Measurements from ENCODE around the gene CCL21.
"Not testable (repeated sequence)": the region's sequence is repeated elsewhere in the genome, so short reads cannot be mapped to it uniquely, and the experiment has no call there.

Gene CCL21

GRCh38 chr9:34710023-34710422 is at the start of gene CCL21:
TSS of gene CCL21 (minus strand) at chr9:34710136. CDS start at chr9:34710066, 70 bp downstream.
- no peak for DNase-seq (ENCODE audit: low read depth in 4 of 4, low spot score in 1 of 4)

GRCh38 chr9:34759432-34760134 is 49.6 kb upstream of the CCL21 start:
- DNase-seq (ENCODE audit: low read depth in 4 of 4, low spot score in 1 of 4) = no peak

- not testable (repeated sequence) for DNase-seq (ENCODE audit: low read depth in 4 of 4, low spot score in 1 of 4)
These were observed 40.4 kb upstream of the CCL21 start for GRCh38 chr9:34750320-34750719.

- no peak for DNase-seq (ENCODE audit: low read depth in 4 of 4, low spot score in 1 of 4)
These were observed 36.6 kb upstream of the CCL21 start for GRCh38 chr9:34746526-34746925.

GRCh38 chr9:34744295-34745221 is 34.6 kb upstream of the CCL21 start:
- no peak for DNase-seq (ENCODE audit: low read depth in 4 of 4, low spot score in 1 of 4)

GRCh38 chr9:34742710-34743109 is 32.8 kb upstream of the CCL21 start:
- DNase-seq (ENCODE audit: low read depth in 4 of 4, low spot score in 1 of 4) = no peak

- no peak for DNase-seq (ENCODE audit: low read depth in 4 of 4, low spot score in 1 of 4)
These were observed 31.7 kb upstream of the CCL21 start for GRCh38 chr9:34741628-34742027.

GRCh38 chr9:34740176-34740575 is 30.2 kb upstream of the CCL21 start:
- not testable (repeated sequence) for DNase-seq (ENCODE audit: low read depth in 4 of 4, low spot score in 1 of 4)

- DNase-seq (ENCODE audit: low read depth in 4 of 4, low spot score in 1 of 4) = no peak
These were observed 27.8 kb upstream of the CCL21 start for GRCh38 chr9:34737677-34738260.

- DNase-seq (ENCODE audit: low read depth in 4 of 4, low spot score in 1 of 4) = no peak
These were observed 24.8 kb upstream of the CCL21 start for GRCh38 chr9:34734720-34735119.

- no peak for DNase-seq (ENCODE audit: low read depth in 4 of 4, low spot score in 1 of 4)
These were observed 22.9 kb upstream of the CCL21 start for GRCh38 chr9:34732886-34733285.

GRCh38 chr9:34732478-34732877 is 22.5 kb upstream of the CCL21 start:
- DNase-seq (ENCODE audit: low read depth in 4 of 4, low spot score in 1 of 4) = no peak

- no peak for DNase-seq (ENCODE audit: low read depth in 4 of 4, low spot score in 1 of 4)
These were observed 13.2 kb upstream of the CCL21 start for GRCh38 chr9:34723141-34723540.

- not testable (repeated sequence) for DNase-seq (ENCODE audit: low read depth in 4 of 4, low spot score in 1 of 4)
These were observed 9.8 kb upstream of the CCL21 start for GRCh38 chr9:34719769-34720025.

GRCh38 chr9:34719021-34719768 is 9.3 kb upstream of the CCL21 start:
- DNase-seq (ENCODE audit: low read depth in 4 of 4, low spot score in 1 of 4) = no peak

- DNase-seq (ENCODE audit: low read depth in 4 of 4, low spot score in 1 of 4) = no peak
These were observed 8.2 kb upstream of the CCL21 start for GRCh38 chr9:34717996-34718614.

GRCh38 chr9:34716711-34717110 is 6.8 kb upstream of the CCL21 start:
- no peak for DNase-seq (ENCODE audit: low read depth in 4 of 4, low spot score in 1 of 4)

GRCh38 chr9:34715639-34716215 is 5.8 kb upstream of the CCL21 start:
- DNase-seq (ENCODE audit: low read depth in 4 of 4, low spot score in 1 of 4) = no peak

GRCh38 chr9:34714007-34714406 is 4.1 kb upstream of the CCL21 start:
- DNase-seq (ENCODE audit: low read depth in 4 of 4, low spot score in 1 of 4) = no peak

GRCh38 chr9:34712140-34712539 is 2.2 kb upstream of the CCL21 start:
- no peak for DNase-seq (ENCODE audit: low read depth in 4 of 4, low spot score in 1 of 4)
